ENCODE measurements around the gene SYNJ2.

SYNJ2 gene

DNA sequence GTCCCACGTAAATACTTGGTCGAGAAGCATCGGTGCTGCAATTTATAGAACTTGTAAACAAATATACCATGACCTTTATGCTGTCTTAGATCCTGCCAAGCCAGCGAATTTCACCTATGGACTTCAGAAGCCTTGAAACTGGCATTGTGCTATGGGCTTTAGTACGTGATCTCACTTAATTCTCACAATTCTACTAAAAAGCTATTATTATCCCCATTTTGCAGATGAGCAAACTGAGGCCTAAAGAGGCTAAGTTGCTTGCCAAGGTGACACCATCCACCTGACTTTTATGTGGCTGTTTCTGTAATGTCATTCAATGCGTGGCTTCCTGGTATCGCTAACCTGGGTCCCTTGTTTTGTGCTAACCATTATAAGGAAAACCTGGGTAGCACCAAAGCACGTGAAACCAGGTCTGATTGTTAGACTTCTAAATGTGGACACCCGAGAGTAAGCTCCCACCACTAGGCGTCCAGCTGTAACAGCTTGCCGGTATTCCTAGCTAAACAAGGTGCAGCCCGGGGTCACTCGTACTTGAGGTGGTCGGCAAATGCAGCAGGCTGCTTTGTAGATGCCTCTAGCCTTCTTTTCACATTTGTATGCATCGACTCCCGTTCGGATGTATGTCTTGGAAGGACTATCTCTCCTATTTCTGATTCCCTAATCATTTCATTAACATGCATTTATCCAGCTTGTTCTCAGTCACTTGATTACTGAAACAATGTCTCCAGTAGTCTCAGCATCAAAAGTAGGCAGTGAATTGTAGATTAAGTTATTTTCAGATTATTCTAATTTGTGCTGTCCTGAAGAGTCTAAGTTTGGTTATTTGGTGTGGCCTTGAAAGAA lies 1.1 kb downstream of the SYNJ2 start:
- no peak for DNase-seq (ENCODE audit: low read depth)
- TF ChIP-seq, protein P1, sequence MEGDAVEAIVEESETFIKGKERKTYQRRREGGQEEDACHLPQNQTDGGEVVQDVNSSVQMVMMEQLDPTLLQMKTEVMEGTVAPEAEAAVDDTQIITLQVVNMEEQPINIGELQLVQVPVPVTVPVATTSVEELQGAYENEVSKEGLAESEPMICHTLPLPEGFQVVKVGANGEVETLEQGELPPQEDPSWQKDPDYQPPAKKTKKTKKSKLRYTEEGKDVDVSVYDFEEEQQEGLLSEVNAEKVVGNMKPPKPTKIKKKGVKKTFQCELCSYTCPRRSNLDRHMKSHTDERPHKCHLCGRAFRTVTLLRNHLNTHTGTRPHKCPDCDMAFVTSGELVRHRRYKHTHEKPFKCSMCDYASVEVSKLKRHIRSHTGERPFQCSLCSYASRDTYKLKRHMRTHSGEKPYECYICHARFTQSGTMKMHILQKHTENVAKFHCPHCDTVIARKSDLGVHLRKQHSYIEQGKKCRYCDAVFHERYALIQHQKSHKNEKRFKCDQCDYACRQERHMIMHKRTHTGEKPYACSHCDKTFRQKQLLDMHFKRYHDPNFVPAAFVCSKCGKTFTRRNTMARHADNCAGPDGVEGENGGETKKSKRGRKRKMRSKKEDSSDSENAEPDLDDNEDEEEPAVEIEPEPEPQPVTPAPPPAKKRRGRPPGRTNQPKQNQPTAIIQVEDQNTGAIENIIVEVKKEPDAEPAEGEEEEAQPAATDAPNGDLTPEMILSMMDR (IDR thresholded peaks at IDR 0.05; ENCODE audit: control insufficient read depth, insufficient read depth, low read depth, low read length, missing control alignments): peak; percentile 70
- peak overlapping the region; percentile 71 for H3K4me3 ChIP-seq (ENCODE audit: control insufficient read depth, low read depth, low read length)

GRCh38 chr6:157983406-157984119 lies 1.9 kb downstream of the SYNJ2 start:
- no peak for DNase-seq (ENCODE audit: low read depth)
- TF ChIP-seq, protein P1 (IDR thresholded peaks at IDR 0.05; ENCODE audit: control insufficient read depth, insufficient read depth, low read depth, low read length, missing control alignments): no peak
- H3K4me3 ChIP-seq (ENCODE audit: control insufficient read depth, low read depth, low read length): peak overlapping the region; percentile 71

DNA sequence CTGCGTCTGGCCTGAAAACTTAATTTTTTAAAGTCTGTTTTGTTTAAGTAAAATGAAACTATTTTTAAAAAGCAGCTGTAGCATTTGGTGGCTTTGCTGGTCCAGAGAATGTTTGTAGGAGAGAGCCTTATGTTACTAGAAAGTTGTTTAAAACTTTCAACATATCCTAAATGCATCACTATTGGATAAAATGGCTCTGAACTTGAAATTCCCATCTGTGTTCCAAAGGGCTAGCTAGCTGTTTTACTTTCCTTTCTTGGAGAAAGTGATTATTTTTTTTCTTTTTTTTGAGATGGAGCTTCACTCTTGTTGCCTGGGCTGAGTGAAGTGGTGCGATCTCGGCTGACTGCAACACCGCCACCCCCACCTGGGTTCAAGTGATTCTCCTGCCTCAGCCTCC lies 2.5 kb downstream of the SYNJ2 start:
- TF ChIP-seq, protein P1 (IDR thresholded peaks at IDR 0.05; ENCODE audit: control insufficient read depth, insufficient read depth, low read depth, low read length, missing control alignments): no peak
- no peak for DNase-seq (ENCODE audit: low read depth)
- no peak overlapping the region; the same call in 1 of the 2 replicates for H3K4me3 ChIP-seq (ENCODE audit: control insufficient read depth, low read depth, low read length)

DNA sequence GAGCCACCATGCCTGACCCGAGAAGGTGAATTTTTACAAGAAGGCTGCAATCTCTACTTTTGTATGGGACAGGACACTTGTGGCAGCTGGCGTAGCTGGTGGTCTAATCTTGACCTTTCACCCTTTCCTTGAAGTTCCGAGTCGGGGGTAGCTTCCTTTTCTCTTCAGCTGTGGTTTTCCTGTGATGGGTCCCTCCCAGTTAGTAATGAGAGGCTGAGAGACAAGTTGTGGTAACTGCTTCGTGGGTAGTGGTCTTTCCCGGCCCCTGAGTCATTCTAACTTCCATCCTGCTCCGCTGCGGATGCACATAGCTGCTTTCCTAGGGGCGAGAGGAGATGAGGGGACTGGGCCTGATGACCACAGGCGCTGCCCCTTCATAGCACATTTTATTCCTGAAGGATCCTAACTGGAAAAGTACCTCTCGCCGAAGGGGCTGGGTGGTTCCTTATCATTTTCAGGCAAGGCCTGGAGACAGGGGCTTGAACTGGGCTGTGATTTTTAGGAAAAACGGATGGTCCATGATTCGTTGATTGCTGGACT lies 3.1 kb downstream of the SYNJ2 start:
- H3K4me3 ChIP-seq (ENCODE audit: control insufficient read depth, low read depth, low read length): no peak overlapping the region; the same call in 1 of the 2 replicates
- TF ChIP-seq, protein P1 (IDR thresholded peaks at IDR 0.05; ENCODE audit: control insufficient read depth, insufficient read depth, low read depth, low read length, missing control alignments): no peak
- DNase-seq (ENCODE audit: low read depth): no peak

DNA sequence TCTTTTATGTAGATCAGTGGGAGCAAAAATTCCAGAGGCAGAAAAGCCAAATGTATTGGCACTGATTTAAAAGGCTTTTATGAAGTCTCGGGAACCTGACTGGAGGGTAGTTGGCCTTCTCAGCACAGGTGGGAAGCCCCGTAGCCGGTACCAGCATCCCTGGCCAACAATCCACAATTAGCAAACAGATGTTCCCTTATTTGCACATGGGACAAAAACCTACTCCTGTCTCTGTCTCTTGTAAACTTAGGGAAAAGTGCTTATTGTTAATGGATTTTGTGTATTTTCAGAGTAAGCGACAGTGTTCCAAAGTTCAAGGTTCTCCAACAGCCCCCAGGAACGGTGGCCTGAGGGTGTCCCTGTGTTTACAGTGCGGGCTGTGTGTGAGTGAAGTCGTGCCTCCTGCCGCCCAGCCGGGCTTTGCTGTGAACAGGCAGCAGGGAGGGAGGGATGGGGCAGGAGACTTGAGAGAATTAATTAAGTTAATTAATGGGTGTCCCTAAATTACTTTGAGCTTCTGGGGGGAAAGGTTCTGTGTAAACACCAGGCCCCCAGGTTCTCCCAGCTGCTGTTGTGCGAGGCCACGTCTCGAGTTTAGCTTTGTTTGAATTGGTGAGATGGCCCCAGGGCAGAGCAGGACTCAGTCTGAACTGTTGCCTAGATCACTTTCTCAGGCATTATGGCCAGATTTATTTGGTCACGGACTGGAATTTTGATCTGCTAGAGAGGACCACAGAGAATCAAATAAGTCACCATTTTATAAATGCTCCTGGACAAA lies 3.9 kb downstream of the SYNJ2 start:
- DNase-seq (ENCODE audit: low read depth): no peak
- H3K4me3 ChIP-seq (ENCODE audit: control insufficient read depth, low read depth, low read length): no peak overlapping the region
- TF ChIP-seq, protein P1 (IDR thresholded peaks at IDR 0.05; ENCODE audit: control insufficient read depth, insufficient read depth, low read depth, low read length, missing control alignments): no peak

Measured in AG09309 (cell line).